HEK293T (cell line): ENCODE measurements around the gene CYP4F22.

Experiments
- ARNT ChIP-seq: fragments of 450-650 bp; IDR thresholded peaks from 2 replicates; pipeline ENCODE4 v1.6.1; 2017; ENCODE audit warnings: mild to moderate bottlenecking
- FOXA1 ChIP-seq: fragments of 450-650 bp; IDR thresholded peaks from 2 replicates; pipeline ENCODE4 v1.6.1; 2016; ENCODE audit warnings: mild to moderate bottlenecking
- FOXK2 ChIP-seq: fragments of 450-650 bp; IDR thresholded peaks from 2 replicates; pipeline ENCODE4 v1.6.1; 2016; ENCODE audit warnings: mild to moderate bottlenecking
- NFRKB ChIP-seq: fragments of 450-650 bp; IDR thresholded peaks from 2 replicates; pipeline ENCODE4 v1.6.1; 2016; ENCODE audit warnings: mild to moderate bottlenecking, moderate library complexity
- SUZ12 ChIP-seq: fragments of 450-650 bp; IDR thresholded peaks from 2 replicates; pipeline ENCODE4 v1.6.1; 2016; ENCODE audit warnings: mild to moderate bottlenecking

GRCh38 chr19:15534957-15535864 is 26.9 kb downstream of the CYP4F22 start:
- TF ChIP-seq SUZ12, result no peak
- no peak for TF ChIP-seq ARNT
- TF ChIP-seq NFRKB, result no peak
- no peak for TF ChIP-seq FOXK2
- TF ChIP-seq FOXA1, result no peak
